Measurements from ENCODE around the gene KY.

Gene KY

DNA sequence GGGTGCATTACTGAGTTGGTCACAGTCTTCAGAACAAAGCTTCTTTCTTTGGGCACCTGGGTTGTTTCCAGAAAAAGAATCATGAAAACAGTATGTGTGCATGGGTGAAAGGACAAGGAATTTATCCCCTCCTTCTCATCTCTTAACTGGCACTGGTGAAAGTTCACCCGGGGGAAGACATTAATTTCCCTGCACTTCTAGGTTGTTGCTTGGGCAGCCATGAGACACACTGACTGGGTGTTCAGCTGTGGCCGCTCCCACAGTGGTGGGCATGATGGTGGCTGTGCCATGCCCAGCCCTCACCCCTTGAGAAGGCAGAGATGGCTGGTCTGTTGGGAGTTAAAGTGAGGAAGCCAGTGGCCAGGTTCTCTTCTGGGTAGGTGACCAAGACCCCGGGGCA is 16.6 kb upstream of the KY start:
- no peak for DNase-seq

GRCh38 chr3:134666885-134667284 is 16.1 kb upstream of the KY start:
- DNase-seq: no peak

GRCh38 chr3:134666466-134666865 is 15.6 kb upstream of the KY start:
- no peak for DNase-seq

DNA sequence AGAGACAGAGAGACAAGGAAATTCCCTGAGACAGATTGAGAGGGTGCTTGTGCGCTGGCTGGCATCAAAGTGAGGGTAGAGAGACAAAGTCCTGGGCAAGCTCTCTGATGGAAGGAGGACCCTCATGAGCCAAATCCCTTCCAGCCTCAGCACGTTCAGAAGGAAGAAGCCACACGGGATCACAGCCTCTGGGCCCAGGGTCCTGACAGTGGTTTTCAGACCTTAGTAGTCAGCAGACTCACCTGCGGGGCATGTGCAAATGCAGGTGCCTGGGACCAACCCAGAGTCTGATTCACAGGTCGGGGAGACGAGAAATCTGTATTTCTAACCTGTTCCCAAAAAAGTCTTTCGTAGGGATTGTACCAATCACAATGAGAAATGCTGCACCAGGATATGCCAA is 15.2 kb upstream of the KY start:
- DNase-seq: no peak

GRCh38 chr3:134665243-134665642 is 14.4 kb upstream of the KY start:
- no peak for DNase-seq

DNA sequence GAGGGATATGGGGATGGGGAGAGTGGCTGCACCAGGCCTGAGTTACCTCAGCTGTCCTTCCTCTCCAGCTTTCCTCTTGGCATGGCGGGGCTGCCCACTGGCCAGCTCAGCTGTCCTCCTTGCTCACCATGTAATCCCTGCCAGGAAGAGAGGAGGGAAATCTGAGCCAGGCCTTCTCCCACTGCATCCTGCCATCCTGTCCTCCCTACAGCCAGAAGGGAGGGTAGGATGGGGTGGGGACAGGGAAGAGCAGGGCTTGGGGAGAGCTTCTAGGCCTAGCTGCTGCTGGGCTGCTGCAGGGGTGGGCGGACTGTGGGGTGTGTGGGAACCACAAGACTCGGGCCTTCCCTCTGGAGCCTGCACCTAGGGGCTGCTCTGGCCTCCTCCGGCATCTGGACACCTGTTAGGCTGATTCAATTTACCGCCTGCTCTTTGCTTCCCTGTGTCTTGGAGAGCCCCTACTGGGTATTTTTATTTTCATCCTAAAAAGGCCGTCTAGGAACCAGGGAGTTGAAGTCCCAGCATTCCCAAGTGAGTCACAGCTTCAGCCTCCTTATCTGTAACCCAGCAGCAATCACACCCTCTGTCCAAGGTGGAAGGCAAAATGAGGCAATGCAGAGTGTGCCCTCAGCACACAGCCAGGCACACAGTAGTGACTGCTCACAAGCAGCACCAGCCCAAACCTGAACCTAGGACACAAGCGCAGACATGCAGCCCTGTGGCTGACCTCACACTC is 13.1 kb upstream of the KY start:
- peak; percentile 76 for DNase-seq

GRCh38 chr3:134660046-134660441 is 9.2 kb upstream of the KY start:
- DNase-seq: no peak

GRCh38 chr3:134659391-134660045 is 8.7 kb upstream of the KY start:
- no peak for DNase-seq

DNA sequence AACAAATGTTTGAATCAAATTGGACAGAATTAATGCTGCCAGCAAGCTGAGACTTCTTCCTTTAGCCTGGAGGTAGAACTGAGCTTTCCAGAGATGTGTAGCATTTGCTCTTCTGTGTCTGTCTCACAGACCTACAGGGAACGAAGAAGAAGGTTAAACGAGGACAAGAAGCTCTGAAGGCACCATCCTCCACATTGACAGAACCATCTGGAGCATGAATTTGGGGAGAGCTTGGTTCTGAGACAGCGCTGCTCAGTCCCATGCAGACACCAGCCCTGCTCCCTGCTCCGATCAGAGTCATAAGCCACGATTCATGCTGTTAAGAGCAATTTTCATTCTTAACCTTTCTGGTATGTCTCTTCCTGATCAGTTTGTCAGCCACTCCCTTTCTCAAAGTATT is 7.7 kb upstream of the KY start:
- DNase-seq: no peak

DNA sequence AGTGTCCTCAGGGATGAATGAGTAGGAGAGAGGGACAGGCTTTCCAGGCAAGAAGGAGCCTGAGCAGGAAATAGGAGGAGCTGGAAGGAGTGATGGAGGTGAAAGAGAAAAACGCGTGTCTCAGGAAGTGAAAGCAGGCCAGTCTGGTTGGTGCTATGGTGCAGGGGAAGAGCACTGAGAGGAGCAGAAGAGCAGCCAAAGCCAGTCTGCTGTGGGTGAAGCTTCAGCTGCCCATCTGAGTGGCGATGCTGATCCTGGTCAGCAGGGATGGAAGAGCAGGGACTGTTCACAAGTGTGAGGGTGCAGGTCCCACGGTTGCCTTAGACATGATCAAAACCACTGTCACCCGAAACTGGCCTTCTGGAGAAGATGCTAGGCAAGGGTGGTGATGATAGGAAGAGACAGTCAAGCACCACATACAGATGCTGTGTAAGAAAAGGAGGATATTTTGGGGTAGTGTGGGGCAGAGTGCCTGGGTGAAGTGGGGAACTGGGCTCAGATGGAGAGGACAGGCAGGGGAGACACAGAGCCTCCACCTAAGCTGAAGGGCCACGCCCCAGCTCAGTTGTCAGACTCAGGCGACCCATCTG is 5.5 kb upstream of the KY start:
- DNase-seq: no peak

GRCh38 chr3:134655706-134656105 is 4.9 kb upstream of the KY start:
- DNase-seq: no peak

DNA sequence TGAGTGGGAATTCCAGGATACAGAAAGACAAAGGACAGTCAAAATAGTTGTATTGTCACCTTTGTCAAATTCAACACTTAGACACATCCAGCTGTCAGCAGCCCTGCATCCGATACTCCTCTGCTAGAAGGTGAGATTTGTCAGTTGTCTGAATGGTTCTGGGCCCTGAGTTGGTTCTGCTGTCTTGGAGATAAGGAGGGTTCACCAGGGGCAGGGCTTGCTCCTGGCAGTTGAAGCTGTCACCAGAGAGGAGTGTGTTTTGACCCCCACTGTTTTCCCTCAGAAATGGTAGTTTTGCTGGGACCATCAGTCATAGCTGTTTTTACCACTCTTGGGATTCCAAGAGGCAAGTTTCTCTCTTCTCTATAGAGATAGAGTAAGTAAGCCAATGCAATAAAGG is 3.2 kb upstream of the KY start:
- DNase-seq: no peak

DNA sequence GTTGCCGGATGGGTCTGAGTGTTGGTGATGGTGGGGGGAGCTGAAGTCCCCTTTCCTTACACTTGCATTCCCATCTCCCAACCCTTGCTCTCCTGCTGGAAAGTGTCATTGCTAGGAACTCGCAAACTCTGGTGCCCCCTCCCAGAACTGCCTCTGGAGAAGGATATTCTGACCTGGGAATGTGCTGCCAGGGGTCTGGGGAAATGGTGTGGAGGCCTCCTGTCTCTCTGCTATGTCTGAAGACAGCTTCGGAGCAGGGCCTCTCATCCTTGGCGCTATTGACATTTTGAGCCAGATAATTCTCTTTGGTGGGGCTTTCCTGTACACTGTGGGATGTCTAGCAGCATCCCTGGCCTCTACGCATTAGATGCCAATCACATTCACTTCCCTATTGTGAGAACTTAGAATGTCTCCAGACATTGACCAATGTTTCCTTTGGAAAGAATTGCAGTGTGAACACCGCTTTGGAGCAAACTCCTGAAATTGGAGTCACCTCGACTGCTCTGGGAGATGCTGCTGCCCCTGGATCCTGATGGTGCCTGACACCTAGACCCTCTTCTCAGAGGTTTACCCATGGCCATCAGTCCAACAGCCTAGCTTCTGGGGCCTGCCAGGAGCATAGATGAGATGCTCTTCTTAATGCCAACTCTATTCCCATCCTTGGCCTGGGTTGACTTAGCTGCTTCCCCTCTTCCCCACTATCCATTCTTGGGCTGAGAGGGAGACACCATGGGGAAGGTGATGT is 2.2 kb upstream of the KY start:
- DNase-seq: no peak

DNA sequence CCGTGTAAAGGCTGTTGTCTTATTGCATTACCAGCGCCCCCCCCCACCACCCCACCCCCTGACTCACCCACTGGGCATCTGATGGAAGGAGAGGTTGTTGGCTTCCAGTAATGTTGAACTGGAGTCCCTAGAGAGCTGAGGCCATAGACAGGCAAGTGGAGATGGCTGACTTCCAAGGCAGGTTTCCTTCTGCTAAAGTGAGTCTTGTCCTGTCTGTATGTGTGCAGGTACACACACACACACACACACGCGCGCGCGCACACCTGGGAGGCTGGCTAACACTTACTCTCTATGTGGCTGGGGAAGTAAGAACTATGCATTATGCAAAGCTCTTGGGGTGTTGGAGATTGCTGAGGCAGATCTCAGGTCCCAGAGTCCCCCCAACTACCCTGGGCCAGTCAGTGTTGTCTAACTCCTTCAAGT is 1.6 kb upstream of the KY start:
- no peak for DNase-seq

- peak; percentile 63 for DNase-seq
These were observed 672 bp upstream of the KY start for GRCh38 chr3:134651347-134652041.

GRCh38 chr3:134649106-134649705 is 1.6 kb downstream of the KY start:
- DNase-seq: no peak

- no peak for DNase-seq
These were observed 2.7 kb downstream of the KY start for GRCh38 chr3:134647902-134648760.

GRCh38 chr3:134646086-134646485 is 4.7 kb downstream of the KY start:
- DNase-seq: no peak

GRCh38 chr3:134645515-134645914 is 5.3 kb downstream of the KY start:
- DNase-seq: no peak

- DNase-seq: peak; percentile 85
These were observed 5.9 kb downstream of the KY start for GRCh38 chr3:134644731-134645514.

All from right hindlimb (tissue), 1 donor.